GM12878 (cell line): ENCODE data around the gene GRIN2C. TPM values are rescaled to one million over a fixed set of nuclear protein-coding genes. Genes with fewer than 3 reads are reported as not detected.
A peak's percentile ranks its signal among the peaks of the same experiment; 100 is the strongest.

Source experiments
- ATAC-seq: fragments of 200-7000 bp; cut with Tn5 transposase; 3 replicates; pipeline ENCODE4 v1.9.1; 2020; ENCODE audit warnings: mild to moderate bottlenecking, moderate library complexity
- BruUV-seq: library from RNA; stranded (reverse); fragments of 400-500 nt; replicated peaks from 2 replicates; lab custom pipeline; 2021; lab: Mats Ljungman, UMichigan
- CTCF ChIA-PET: fragments of 300-600 bp; sonication (Branson Sonifier 250); formaldehyde crosslinking; extraction: SDS; loops from one replicate; lab custom pipeline; 2021; ENCODE audit warnings: inconsistent platforms; lab: Yijun Ruan, JAX
- POLR2A ChIA-PET: fragments of 350-600 bp; formaldehyde crosslinking; extraction: SDS; loops from one replicate; lab custom pipeline; 2021; ENCODE audit warnings: inconsistent platforms; lab: Charles Lee
- RAD21 ChIA-PET: fragments of 300-600 bp; sonication (Branson Sonifier 250); formaldehyde crosslinking; loops from one replicate; lab custom pipeline; 2023; ENCODE audit warnings: antibody characterized with exemption; ENCODE audit not compliant: unreplicated experiment; lab: Charles Lee
- SMC1A ChIA-PET: fragments of 300-600 bp; sonication (Branson Sonifier 250); formaldehyde crosslinking; loops from one replicate; lab custom pipeline; 2023; ENCODE audit not compliant: unreplicated experiment, uncharacterized antibody; lab: Charles Lee
- DNase-seq: peaks from one replicate; pipeline ENCODE4 v3.0.0-alpha.2; 2011; ENCODE audit warnings: low read depth, low spot score
- FAIRE-seq: peaks from 3 replicates; lab custom pipeline; 2011; peaks lifted over from hg19 to GRCh38; lab: Jason Lieb, UNC
- H2AFZ ChIP-seq: 2 replicates; pipeline ENCODE4 v1.6.0; 2011; ENCODE audit warnings: low read depth, low read length, control low read depth; ENCODE audit not compliant: control insufficient read depth
- H3K27ac ChIP-seq: 2 replicates; pipeline ENCODE4 v1.5.1; 2011; ENCODE audit warnings: control low read depth; ENCODE audit not compliant: control insufficient read depth, insufficient read depth
- H3K27me3 ChIP-seq, 2 experiments: replicated peaks in 1 of 2; 2 replicates each; pipeline versions ENCODE4 v1.6.0 to v1.6.1; 2011; ENCODE audit warnings: low read length in 1 of 2; ENCODE audit not compliant: control insufficient read depth in 2 of 2, insufficient read depth in 2 of 2
- H3K36me3 ChIP-seq, 2 experiments: 2 replicates each; pipeline ENCODE4 v1.5.1; 2011; ENCODE audit warnings: low read length in 1 of 2; ENCODE audit not compliant: control insufficient read depth in 2 of 2, insufficient read depth in 2 of 2
- H3K4me1 ChIP-seq: 2 replicates; pipeline ENCODE4 v1.6.1; 2011; ENCODE audit warnings: mild to moderate bottlenecking, low read length, moderate library complexity, mixed read lengths; ENCODE audit not compliant: control insufficient read depth, insufficient read depth
- H3K4me2 ChIP-seq: 2 replicates; pipeline ENCODE4 v1.6.0; 2011; ENCODE audit warnings: control low read depth; ENCODE audit not compliant: control insufficient read depth, insufficient read depth
- H3K4me3 ChIP-seq: fragments of 200-600 bp; sonication (generic); 2 replicates; pipeline ENCODE4 v1.5.1; 2016
- H3K79me2 ChIP-seq: 2 replicates; pipeline ENCODE4 v1.6.0; 2011; ENCODE audit warnings: low read length; ENCODE audit not compliant: control insufficient read depth, insufficient read depth
- H3K9ac ChIP-seq: 2 replicates; pipeline ENCODE4 v1.8.0; 2011; ENCODE audit warnings: low read length, control low read depth, mixed read lengths; ENCODE audit not compliant: control insufficient read depth, insufficient read depth
- H3K9me3 ChIP-seq: replicated peaks from 3 replicates; pipeline ENCODE4 v1.5.1; 2011; ENCODE audit warnings: mild to moderate bottlenecking, low read length; ENCODE audit not compliant: control insufficient read depth, insufficient read depth
- H4K20me1 ChIP-seq: 2 replicates; pipeline ENCODE4 v1.6.0; 2011; ENCODE audit not compliant: control insufficient read depth, insufficient read depth
- CBX5 ChIP-seq: sonication (generic); IDR thresholded peaks from 2 replicates; pipeline ENCODE4 v1.6.1; 2016; ENCODE audit warnings: low read depth, moderate library complexity, mild to moderate bottlenecking, inconsistent platforms
- CREM ChIP-seq: IDR thresholded peaks from 2 replicates; pipeline ENCODE4 v1.6.1; 2014; ENCODE audit warnings: antibody characterized with exemption, low read depth
- MTA2 ChIP-seq: fragments of 450-650 bp; IDR thresholded peaks from 2 replicates; pipeline ENCODE4 v1.6.1; 2016; ENCODE audit warnings: low read depth, mild to moderate bottlenecking, moderate library complexity
- MTA3 ChIP-seq: IDR thresholded peaks from 2 replicates; pipeline ENCODE4 v1.6.1; 2012; ENCODE audit warnings: low read length, inconsistent platforms, borderline replicate concordance
- NR2F1 ChIP-seq: fragments of 450-650 bp; conservative IDR thresholded peaks from 2 replicates; pipeline ENCODE4 v1.6.1; 2017; ENCODE audit warnings: mild to moderate bottlenecking
- POLR2AphosphoS2 ChIP-seq: IDR thresholded peaks from 2 replicates; pipeline ENCODE4 v1.6.1; 2011; ENCODE audit warnings: low read depth, mild to moderate bottlenecking, low read length, improper control_type of control experiment, moderate library complexity
- RAD21 ChIP-seq: IDR thresholded peaks from 2 replicates; pipeline ENCODE4 v1.6.1; 2011; ENCODE audit warnings: mild to moderate bottlenecking, low read depth, low read length, moderate library complexity; ENCODE audit not compliant: insufficient read depth
- SIX5 ChIP-seq: IDR thresholded peaks from 2 replicates; pipeline ENCODE4 v1.6.1; 2011; ENCODE audit warnings: mild to moderate bottlenecking, low read depth, low read length, moderate library complexity; ENCODE audit not compliant: severe bottlenecking
- SP1 ChIP-seq: IDR thresholded peaks from one replicate; pipeline ENCODE4 v1.6.1; 2011; ENCODE audit warnings: low read depth, low read length
- ZBED1 ChIP-seq: IDR thresholded peaks from 2 replicates; pipeline ENCODE4 v1.6.1; 2016; ENCODE audit warnings: borderline replicate concordance
- ZBTB40 ChIP-seq: fragments of 450-650 bp; IDR thresholded peaks from 2 replicates; pipeline ENCODE4 v1.6.1; 2016; ENCODE audit warnings: mild to moderate bottlenecking, moderate library complexity, borderline replicate concordance
- ZNF622 ChIP-seq: fragments of 450-650 bp; IDR thresholded peaks from 2 replicates; pipeline ENCODE4 v1.6.1; 2017; ENCODE audit warnings: mild to moderate bottlenecking, inconsistent platforms
- WGBS: methylation state at CpG from one replicate; pipeline ENCODE4 v1.1.6; 2016; ENCODE audit warnings: low lambda C conversion rate; ENCODE audit not compliant: insufficient replicate concordance, insufficient coverage; ENCODE audit errors: missing lambda C conversion rate; 5-methylcytosine and 5-hydroxymethylcytosine counted together
- in situ Hi-C: fragments of 300-500 bp; cut with MboI; formaldehyde crosslinking; loops from 9 replicates; pipeline ENCODE4 v1.14.3; 2018; ENCODE audit warnings: mixed read lengths
- intact Hi-C: fragments of 100-400 bp; cut with micrococcal nuclease; formaldehyde crosslinking; loops from one replicate; pipeline ENCODE4 v1.14.2; 2022; ENCODE audit not compliant: unreplicated experiment
- polyA plus RNA-seq, 11 experiments: library from polyadenylated mRNA; depleted of rRNA in 4 of 11; unstranded in 6 of 11; stranded (reverse) in 5 of 11; fragments of >200 nt; fragmentation: Nextera tagmentation in 4 of 11; fragmentation: Illumina TruSeq in 1 of 11; extraction: Ambion mirVana in 4 of 11; extraction: Trizol in 1 of 11; gene quantifications; 1 replicate in 1 of 11; 2 replicates in 10 of 11; pipeline versions ENCODE4 v1.2.1 to v1.2.3, GENCODE V29; 2011 to 2016; ENCODE audit warnings: inconsistent platforms in 2 of 11, missing spikeins in 2 of 11, low read depth in 1 of 11
- total RNA-seq, 4 experiments: library from RNA; depleted of rRNA in 3 of 4; stranded (reverse); fragments of >200 nt in 3 of 4; fragmentation: Illumina TruSeq in 1 of 4; extraction: Trizol in 1 of 4; gene quantifications; 2 replicates each; pipeline versions ENCODE4 v1.2.1 to v1.2.3, GENCODE V29; 2013 to 2021

The GRIN2C gene
- total and polyA plus RNA-seq, 10 of the 15 experiments (the other 5 are each of a cell fraction or from before 2014, with no cell fraction given), result 0.01 to 0.20 (median 0.11) TPM; not detected in 2

DNA sequence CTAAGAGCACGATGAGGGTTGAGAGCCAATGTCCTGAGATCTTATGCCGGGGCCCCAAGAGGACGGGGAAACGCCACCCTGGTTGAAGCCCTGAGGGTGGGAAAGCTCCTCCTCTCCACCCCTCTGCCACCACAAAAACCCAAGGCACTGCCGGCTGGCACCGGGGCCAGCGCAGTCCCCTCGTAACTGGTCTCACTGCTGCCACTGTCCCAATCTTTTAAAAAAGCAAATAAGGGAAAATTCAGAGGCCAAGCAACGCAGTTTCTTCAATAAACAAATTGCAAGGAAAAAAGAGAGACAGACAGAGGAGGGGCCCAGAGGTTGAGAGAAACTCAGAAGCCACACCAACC, 6.7 kb downstream of the GRIN2C start:
- H3K36me3 ChIP-seq, result no peaks in the 10 kb centered on the region
- TF ChIP-seq ZBED1 (no peak), MTA2 (no peak), MTA3 (no peak), NR2F1 (no peak), RAD21 (no peak), SP1 (no peak), ZNF622 (no peak), SIX5 (no peak), ZBTB40 (no peak), CREM (no peak), POLR2AphosphoS2 (no peak), CBX5 (no peak)
- TF ChIP-seq, all 136 proteins: peak for 0
- intact Hi-C loops, result no loop called here
- Histone ChIP-seq H3K79me2 (no peaks in the 10 kb centered on the region), H3K4me2 (peak overlapping the region; percentile 42; the same call in 1 of the 2 replicates), H3K9ac (no peak overlapping the region), H3K27me3 (peaks cover 0 to 2% of the 10 kb centered on the region in 2 experiments), H4K20me1 (no peaks in the 10 kb centered on the region), H2AFZ (peak overlapping the region; percentile 29; the same call in 1 of the 2 replicates), H3K9me3 (no peaks in the 10 kb centered on the region), H3K4me1 (no peaks in the 10 kb centered on the region), H3K27ac (no peak overlapping the region), H3K4me3 (no peak overlapping the region)
- no peak for FAIRE-seq
- WGBS, result 8% methylated on average over 9 of the region's 9 CpGs
- CTCF ChIA-PET, result no interaction called here
- RAD21 ChIA-PET, result no interaction called here
- no peak for DNase-seq
- no TSS peak for BruUV-seq
- in situ Hi-C loops, result no loop called here
- POLR2A ChIA-PET, result no interaction called here
- SMC1A ChIA-PET, result no interaction called here
- ATAC-seq, result no peak
